HG02938 (cell line): ENCODE results near the gene HNRNPAB.
"Not testable (repeated sequence)": the region's sequence is repeated elsewhere in the genome, so short reads cannot be mapped to it uniquely, and the experiment has no call there.

Experiments
- ATAC-seq: cut with Tn5 transposase; IDR thresholded peaks from one replicate; pipeline ENCODE4 v1.9.1; 2021; ENCODE audit warnings: mild to moderate bottlenecking, moderate library complexity; ENCODE audit not compliant: unreplicated experiment

The HNRNPAB gene

DNA sequence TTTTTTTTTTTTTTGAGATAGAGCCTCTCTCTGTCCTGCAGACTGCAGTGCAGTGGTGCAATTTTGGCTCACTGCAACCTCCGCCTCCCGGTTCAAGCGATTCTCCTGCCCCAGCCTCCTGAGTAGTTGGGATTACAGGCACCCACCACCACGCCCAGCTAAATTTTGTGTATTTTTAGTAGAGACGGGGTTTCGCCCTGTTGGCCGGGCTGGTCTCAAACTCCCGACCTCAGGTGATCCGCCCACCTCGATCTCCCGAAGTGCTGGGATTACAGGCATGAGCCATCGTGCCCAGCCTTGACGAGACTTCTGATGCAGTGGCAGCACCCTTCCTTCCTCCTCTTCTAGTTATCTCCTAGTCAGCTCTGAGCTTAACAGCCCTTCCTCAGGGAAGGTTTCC lies 24.8 kb downstream of the HNRNPAB start:
- not testable (repeated sequence) for ATAC-seq

- ATAC-seq: no peak
These were observed 25.5 kb downstream of the HNRNPAB start for GRCh38 chr5:178229861-178230260.

- no peak for ATAC-seq
These were observed 26.7 kb downstream of the HNRNPAB start for GRCh38 chr5:178230879-178231538.

DNA sequence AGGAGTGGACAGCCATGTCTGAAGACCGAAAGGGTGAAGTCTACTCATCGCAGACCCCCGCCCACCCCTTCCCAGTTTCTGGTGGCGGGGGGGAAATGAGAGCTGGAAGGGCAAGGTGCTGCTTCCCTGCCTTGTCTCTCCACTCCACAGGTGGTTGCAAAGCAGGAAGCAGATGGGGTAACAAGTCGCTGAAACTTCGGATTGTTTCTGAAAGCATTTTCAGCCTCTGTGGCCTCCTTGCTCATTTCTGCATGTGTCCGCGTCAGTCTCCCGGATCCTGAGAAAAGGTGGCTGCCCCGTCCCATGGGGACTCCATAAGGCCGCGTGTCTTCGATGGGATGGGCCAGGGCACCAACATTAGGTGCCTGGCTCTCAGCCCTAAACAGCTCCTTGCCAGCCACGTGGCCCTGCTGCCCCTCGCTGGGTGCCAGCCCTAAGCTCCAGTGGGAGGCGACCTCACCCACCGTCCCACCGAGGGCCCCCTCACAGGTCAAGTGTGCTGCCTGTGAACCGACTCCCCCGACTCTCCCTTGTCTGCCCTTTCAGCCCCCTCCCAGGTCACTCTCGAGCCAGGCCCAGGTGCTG lies 27.3 kb downstream of the HNRNPAB start:
- ATAC-seq: no peak

GRCh38 chr5:178232124-178232919 lies 28.0 kb downstream of the HNRNPAB start, which contains the start of gene PHYKPL:
Gene PHYKPL (minus strand): TSS chr5:178232802. CDS start chr5:178232550, 252 bp downstream.
- ATAC-seq: peak; percentile 46

DNA sequence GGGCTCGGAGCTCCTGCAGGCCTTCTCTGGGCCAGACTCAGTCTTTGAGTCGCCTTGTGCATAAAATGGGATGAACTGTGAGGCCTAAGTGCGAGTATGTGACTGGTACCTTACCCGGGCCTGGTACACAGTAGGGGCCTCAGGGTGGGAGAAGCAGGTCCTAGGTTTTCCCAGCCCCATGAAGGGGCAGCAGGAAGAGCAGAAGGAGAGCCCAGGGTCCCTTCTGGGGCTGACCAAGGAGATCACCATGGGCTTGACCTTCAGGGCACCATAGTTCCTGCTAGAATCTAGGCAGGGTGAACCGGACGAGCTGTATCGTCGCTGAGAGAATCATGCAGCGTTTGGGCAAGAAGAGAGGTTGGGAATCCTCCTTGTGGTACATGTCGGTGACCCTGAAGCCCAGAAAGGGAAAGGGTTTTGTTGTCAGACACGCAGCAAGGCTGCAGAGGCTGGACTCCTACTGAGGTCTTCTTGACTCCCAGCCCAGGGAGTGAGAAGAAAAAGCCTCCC lies 28.6 kb downstream of the HNRNPAB start:
- peak; percentile 20 for ATAC-seq

GRCh38 chr5:178234121-178234749 lies 29.9 kb downstream of the HNRNPAB start:
- no peak for ATAC-seq

DNA sequence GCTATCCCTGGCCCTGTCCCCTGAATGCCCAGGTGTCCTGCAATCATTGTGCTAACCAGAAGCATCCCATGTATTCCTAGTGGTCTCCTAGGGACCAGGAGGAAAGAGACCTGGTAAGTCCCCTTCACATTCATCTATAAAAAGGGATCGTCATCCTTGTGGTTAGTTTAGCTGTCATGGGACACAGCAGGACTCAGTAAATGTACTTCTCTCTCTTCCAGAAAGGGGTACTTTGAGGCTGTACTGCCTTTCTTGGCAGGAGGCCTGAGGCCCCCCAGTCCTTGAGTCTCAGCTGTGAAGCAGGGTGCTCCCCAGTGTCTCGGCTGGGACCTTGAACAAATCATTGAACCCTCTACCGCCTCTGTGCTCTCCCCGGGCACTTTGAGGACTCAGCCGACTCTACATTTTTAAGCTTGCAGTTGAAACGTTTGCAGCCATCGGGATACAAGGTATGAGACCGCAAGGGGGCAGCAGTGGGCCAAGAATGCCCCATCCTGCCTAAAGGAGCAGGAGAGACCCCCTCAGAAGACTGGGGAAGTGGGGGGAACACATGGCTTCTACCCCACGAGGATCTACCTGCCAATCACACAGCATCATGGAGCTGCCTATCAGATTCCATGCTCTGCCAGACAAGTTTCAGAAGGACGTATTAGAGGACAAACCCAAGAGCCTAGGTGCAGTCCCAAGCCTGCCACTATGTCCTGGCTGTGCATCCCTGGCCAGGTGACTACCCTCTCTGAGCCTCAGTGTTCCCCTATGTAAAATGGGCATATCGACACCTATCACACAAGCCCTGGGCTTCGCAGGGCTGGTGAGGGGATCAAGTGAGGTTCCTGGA lies 30.6 kb downstream of the HNRNPAB start:
- ATAC-seq: no peak

- no peak for ATAC-seq
These were observed 31.2 kb downstream of the HNRNPAB start for GRCh38 chr5:178235588-178235974.

GRCh38 chr5:178236126-178236525 lies 31.8 kb downstream of the HNRNPAB start:
- ATAC-seq: no peak

DNA sequence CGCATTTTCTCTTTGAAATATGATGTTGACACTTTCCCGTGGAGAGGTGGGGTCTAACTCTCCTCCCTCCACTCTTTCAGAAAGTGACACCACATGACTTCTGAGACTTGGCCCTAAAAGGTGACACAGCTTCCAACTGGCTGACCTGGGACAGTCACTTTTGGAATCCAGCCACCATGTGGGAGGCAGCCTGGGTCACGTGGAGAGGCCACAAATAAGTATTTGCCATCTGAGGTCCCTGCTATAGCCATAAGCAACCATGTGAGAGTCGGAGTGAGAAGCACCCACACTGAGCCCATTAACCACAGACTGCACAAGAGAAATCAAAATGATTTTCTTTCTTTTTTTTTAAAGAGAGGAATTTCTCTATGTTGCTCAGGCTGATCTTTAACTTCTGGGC lies 32.3 kb downstream of the HNRNPAB start:
- no peak for ATAC-seq

- no peak for ATAC-seq
These were observed 33.3 kb downstream of the HNRNPAB start for GRCh38 chr5:178237431-178238312.

DNA sequence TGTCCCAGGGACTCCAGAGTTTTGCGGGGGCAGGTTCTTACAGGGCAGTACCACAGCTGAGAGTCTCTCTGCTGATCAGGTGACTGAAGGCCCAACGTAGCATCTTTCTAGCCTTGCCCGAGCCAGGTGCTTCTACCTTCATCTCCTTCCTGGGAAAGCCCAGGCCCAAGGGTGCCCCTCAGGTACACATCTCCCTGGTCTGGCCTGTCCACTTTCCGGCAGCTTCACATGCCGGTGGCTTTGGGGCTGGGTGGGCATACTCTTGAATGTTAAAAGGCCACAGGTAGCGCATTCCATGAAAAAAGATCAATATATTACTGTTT lies 33.9 kb downstream of the HNRNPAB start:
- no peak for ATAC-seq

- ATAC-seq: no peak
These were observed 34.6 kb downstream of the HNRNPAB start for GRCh38 chr5:178238711-178239592.

DNA sequence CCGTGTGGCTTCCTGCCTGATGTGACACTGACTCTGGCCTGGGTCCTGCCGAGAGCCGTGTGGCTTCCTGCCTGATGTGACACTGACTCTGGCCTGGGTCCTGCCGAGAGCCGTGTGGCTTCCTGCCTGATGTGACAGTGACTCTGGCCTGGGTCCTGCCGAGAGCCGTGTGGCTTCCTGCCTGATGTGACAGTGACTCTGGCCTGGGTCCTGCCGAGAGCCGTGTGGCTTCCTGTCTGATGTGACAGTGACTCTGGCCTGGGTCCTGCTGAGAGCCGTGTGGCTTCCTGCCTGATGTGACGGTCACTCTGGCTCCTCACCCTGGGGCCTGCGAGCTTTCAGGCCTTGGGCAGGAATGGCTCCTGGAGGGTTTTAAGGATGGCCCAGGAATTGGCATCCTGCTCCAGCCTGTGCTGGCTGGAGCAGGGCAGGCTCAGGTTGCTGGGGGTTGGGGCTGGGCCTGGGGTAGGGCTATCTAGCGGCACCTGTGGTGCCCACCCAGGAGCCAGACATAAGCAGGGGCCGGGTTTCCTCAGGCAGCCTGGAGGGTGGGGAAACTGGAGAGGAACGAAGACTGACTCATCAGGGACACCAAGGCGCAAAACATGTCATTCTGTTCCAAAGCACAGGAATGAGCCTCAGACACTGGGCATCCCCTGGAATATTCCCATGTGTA lies 35.4 kb downstream of the HNRNPAB start:
- ATAC-seq: not testable (repeated sequence)

- no peak for ATAC-seq
These were observed 36.0 kb downstream of the HNRNPAB start for GRCh38 chr5:178240341-178240741.

GRCh38 chr5:178240766-178241165 lies 36.4 kb downstream of the HNRNPAB start:
- peak; percentile 42 for ATAC-seq

DNA sequence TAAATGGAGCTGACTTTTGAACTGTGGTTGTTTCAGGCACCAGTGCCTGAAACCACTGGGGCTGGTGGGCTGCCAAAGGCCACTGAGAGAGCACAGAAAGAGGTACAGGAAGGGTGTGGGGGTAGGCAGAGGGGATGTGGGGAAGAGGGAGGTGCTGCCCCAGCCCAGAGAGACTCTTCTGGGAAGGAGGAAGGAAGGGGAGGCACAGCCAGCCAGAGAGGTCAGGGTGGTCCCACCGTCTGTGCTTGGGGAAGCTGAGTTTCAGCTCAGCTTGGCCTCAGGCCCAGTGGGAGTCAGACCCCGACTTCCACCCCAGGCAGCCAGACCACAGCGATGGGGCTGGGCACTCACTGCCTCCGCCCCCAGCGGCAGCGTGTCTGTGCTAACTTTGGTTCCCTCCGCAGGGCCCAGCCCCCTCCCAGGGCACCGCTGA lies 36.9 kb downstream of the HNRNPAB start:
- ATAC-seq: peak; percentile 32
